Osteoblast (primary cell): Measurements from ENCODE around the gene CDC25C. TPM values are rescaled to one million over a fixed set of nuclear protein-coding genes. Genes with fewer than 3 reads are reported as not detected.

Experiments
- DNase-seq: peaks from one replicate; pipeline ENCODE4 v3.0.0; 2011; ENCODE audit warnings: low spot score, mixed read lengths; ENCODE audit not compliant: insufficient read length; ENCODE audit errors: missing footprints
- H2AFZ ChIP-seq: 2 replicates; pipeline ENCODE4 v1.6.0; 2011; ENCODE audit warnings: mild to moderate bottlenecking, low read length
- H3K27ac ChIP-seq: 2 replicates; pipeline ENCODE4 v1.5.1; 2011; ENCODE audit warnings: mild to moderate bottlenecking, low read depth, low read length, moderate library complexity
- H3K27me3 ChIP-seq: 2 replicates; pipeline ENCODE4 v1.6.0; 2012; ENCODE audit warnings: mild to moderate bottlenecking, control low read depth, inconsistent platforms, low read length, moderate library complexity; ENCODE audit not compliant: insufficient read depth
- H3K36me3 ChIP-seq: 2 replicates; pipeline ENCODE4 v1.5.1; 2011; ENCODE audit warnings: mild to moderate bottlenecking, low read length, control low read depth, moderate library complexity; ENCODE audit not compliant: insufficient read depth
- H3K4me1 ChIP-seq: 2 replicates; pipeline ENCODE4 v1.5.1; 2011; ENCODE audit warnings: mild to moderate bottlenecking, low read length, control low read depth, moderate library complexity; ENCODE audit not compliant: insufficient read depth
- H3K4me2 ChIP-seq: 2 replicates; pipeline ENCODE4 v1.6.0; 2011; ENCODE audit warnings: mild to moderate bottlenecking, low read length; ENCODE audit not compliant: insufficient read depth
- H3K4me3 ChIP-seq: fragments of 200-600 bp; sonication (generic); 3 replicates; pipeline ENCODE4 v1.5.1; 2012; ENCODE audit warnings: mild to moderate bottlenecking, low read length, inconsistent platforms; ENCODE audit not compliant: insufficient read depth
- H3K79me2 ChIP-seq: 2 replicates; pipeline ENCODE4 v1.6.0; 2012; ENCODE audit warnings: mild to moderate bottlenecking, low read length, control low read depth, inconsistent platforms; ENCODE audit not compliant: insufficient read depth
- H3K9me3 ChIP-seq: 2 replicates; pipeline ENCODE4 v1.5.1; 2011; ENCODE audit warnings: low read depth, low read length, control low read depth
- H4K20me1 ChIP-seq: 2 replicates; pipeline ENCODE4 v1.6.0; 2012; ENCODE audit warnings: mild to moderate bottlenecking, low read length, control low read depth; ENCODE audit not compliant: insufficient read depth
- CTCF ChIP-seq: IDR thresholded peaks from 2 replicates; pipeline ENCODE4 v1.5.1; 2011; ENCODE audit warnings: mild to moderate bottlenecking, low read depth, low read length, moderate library complexity; ENCODE audit errors: extremely low read depth
- total RNA-seq: library from RNA; depleted of rRNA; stranded (reverse); fragments of >200 nt; gene quantifications from 2 replicates; pipeline ENCODE4 v1.2.3, GENCODE V29; 2012

The CDC25C gene
- total RNA-seq, 1 donor, result 1.8 TPM

GRCh38 chr5:138354387-138354786 is 22.8 kb upstream of the CDC25C start:
- Histone ChIP-seq H3K4me2 (peak overlapping the region; percentile 88), H2AFZ (no peak overlapping the region), H3K9me3 (no peaks in the 10 kb centered on the region), H3K79me2 (peaks cover 58% of the 10 kb centered on the region), H3K4me3 (peak overlapping the region; percentile 90), H3K27ac (peak overlapping the region; percentile 64), H3K4me1 (peaks cover 49% of the 10 kb centered on the region), H4K20me1 (peaks cover 28% of the 10 kb centered on the region), H3K27me3 (no peaks in the 10 kb centered on the region), H3K36me3 (peaks cover under 1% of the 10 kb centered on the region)
- no peak for TF ChIP-seq CTCF
- DNase-seq, result no peak

DNA sequence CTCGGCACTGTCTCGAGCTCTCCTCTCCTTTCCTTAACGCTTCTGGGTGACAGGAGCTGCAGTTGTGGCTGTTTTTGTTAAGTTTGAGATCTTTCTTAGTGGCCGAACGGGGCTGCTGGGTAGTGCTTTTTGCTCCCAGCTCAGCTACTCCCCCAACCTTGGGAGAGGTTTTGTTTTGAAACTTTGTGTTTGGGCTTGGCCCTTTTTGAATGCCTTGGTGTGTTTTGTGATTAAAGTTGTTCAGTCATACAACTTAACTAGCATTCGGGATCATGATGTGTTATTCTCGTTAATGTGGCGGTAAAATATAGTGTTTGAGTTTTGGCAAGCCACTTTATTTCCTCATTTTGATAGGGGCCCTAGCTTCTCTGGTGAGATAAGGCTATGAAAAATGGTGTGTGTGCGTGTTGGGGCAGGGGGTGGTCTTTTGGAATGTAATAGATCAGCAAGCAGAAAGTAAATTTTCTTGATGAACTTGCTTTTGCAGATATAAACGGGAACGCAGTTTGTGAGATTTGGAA is 22.0 kb upstream of the CDC25C start:
- Histone ChIP-seq H3K27ac (peak overlapping the region; percentile 64), H3K79me2 (peaks cover 53% of the 10 kb centered on the region), H3K4me1 (peaks cover 56% of the 10 kb centered on the region), H3K4me3 (peak overlapping the region; percentile 90), H2AFZ (peak overlapping the region; percentile 86), H4K20me1 (peaks cover 31% of the 10 kb centered on the region), H3K27me3 (no peaks in the 10 kb centered on the region), H3K4me2 (peak overlapping the region; percentile 88), H3K36me3 (peaks cover 7% of the 10 kb centered on the region), H3K9me3 (no peaks in the 10 kb centered on the region)
- TF ChIP-seq CTCF, result no peak
- DNase-seq, result peak; percentile 73

DNA sequence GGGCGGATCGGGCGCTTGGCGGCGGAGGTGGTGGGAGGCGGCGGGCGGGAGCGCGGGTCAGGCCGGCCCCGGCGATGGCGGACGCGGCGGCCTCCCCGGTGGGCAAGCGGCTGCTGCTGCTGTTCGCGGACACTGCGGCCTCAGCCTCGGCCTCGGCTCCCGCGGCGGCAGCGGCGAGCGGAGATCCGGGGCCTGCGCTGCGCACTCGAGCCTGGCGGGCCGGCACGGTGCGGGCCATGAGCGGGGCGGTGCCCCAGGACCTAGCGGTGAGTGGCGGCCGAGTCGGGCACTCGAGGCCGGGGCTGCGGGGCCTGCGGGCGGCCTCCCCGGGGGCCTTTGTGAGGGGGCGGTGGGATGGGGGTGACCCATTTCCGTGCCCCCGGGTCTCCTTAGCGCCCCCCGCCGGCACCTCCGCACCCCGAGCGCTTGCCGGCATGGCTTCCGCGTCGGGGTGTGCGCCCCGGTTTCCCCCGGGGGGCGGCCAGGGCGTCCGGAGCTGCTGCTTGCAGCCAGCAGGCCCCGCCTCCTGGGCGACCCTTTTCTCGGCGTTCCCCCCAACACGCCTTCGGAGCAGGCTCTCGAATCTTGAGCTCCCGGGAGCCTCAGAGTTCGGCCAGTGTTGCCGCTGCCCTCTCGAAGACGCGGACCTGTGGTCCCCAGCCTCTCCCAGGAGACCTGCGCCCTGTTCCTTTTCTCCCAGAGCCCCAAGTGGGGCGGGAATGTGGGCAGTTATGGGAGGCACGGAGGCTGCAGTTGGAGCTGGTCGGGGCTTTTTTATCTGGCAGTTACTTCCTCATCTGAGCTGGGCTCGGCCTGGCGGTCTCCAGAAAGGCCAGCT is 21.3 kb upstream of the CDC25C start:
- Histone ChIP-seq H3K9me3 (no peaks in the 10 kb centered on the region), H3K4me1 (peaks cover 59% of the 10 kb centered on the region), H4K20me1 (peaks cover 31% of the 10 kb centered on the region), H3K27me3 (no peaks in the 10 kb centered on the region), H3K79me2 (peaks cover 47% of the 10 kb centered on the region), H3K36me3 (peaks cover 14% of the 10 kb centered on the region), H3K4me3 (peak overlapping the region; percentile 90), H3K27ac (peak overlapping the region; percentile 64), H2AFZ (peak overlapping the region; percentile 86), H3K4me2 (peak overlapping the region; percentile 88)
- peak; percentile 78 for DNase-seq
- TF ChIP-seq CTCF, result peak; percentile 17

- peaks cover 40% of the 10 kb centered on the region for H3K79me2 ChIP-seq
- TF ChIP-seq CTCF, result peak; percentile 90
These were observed 20.6 kb upstream of the CDC25C start, which contains the start of gene KDM3B for GRCh38 chr5:138352071-138352721. TSS of gene KDM3B (plus strand) at chr5:138352685. CDS start at chr5:138352796, 111 bp downstream.

More at GRCh38 chr5:138352071-138352721, 20.6 kb upstream of the CDC25C start, which contains the start of gene KDM3B:
- H3K4me2 ChIP-seq, result peak within 1 kb of the TSS; percentile 88
- peaks cover 21% of the 10 kb centered on the region for H3K36me3 ChIP-seq
- no peaks in the 10 kb centered on the region for H3K9me3 ChIP-seq
- peaks cover 59% of the 10 kb centered on the region for H3K4me1 ChIP-seq
- peak; percentile 96 for DNase-seq
- H3K4me3 ChIP-seq, result peak within 1 kb of the TSS; percentile 90
- no peaks in the 10 kb centered on the region for H3K27me3 ChIP-seq
- peaks cover 31% of the 10 kb centered on the region for H4K20me1 ChIP-seq
- H2AFZ ChIP-seq, result peak within 1 kb of the TSS; percentile 86
- peak within 1 kb of the TSS; percentile 83 for H3K27ac ChIP-seq
